Osteocyte (in vitro differentiated cells): Measurements from ENCODE around the gene GANAB. TPM values are rescaled to one million over a fixed set of nuclear protein-coding genes. Genes with fewer than 3 reads are reported as not detected.

ENCODE experiments used
- DNase-seq: peaks from one replicate; pipeline ENCODE4 v3.0.0; 2021; ENCODE audit warnings: mixed read lengths; ENCODE audit not compliant: unreplicated experiment; ENCODE audit errors: extremely low spot score
- H3K27ac Mint-ChIP-seq: one replicate; pipeline ENCODE4 v1.8.0; 2021; ENCODE audit warnings: mild to moderate bottlenecking, mixed read lengths; ENCODE audit not compliant: unreplicated experiment
- H3K27me3 Mint-ChIP-seq: one replicate; pipeline ENCODE4 v1.8.0; 2021; ENCODE audit warnings: mixed read lengths; ENCODE audit not compliant: unreplicated experiment
- H3K36me3 Mint-ChIP-seq: one replicate; pipeline ENCODE4 v1.8.0; 2021; ENCODE audit warnings: mixed read lengths; ENCODE audit not compliant: unreplicated experiment
- H3K4me1 Mint-ChIP-seq: one replicate; pipeline ENCODE4 v1.8.0; 2021; ENCODE audit warnings: mixed read lengths; ENCODE audit not compliant: unreplicated experiment
- H3K4me3 Mint-ChIP-seq: one replicate; pipeline ENCODE4 v1.8.0; 2021; ENCODE audit warnings: mild to moderate bottlenecking, moderate library complexity, mixed read lengths; ENCODE audit not compliant: unreplicated experiment
- H3K9me3 Mint-ChIP-seq: one replicate; pipeline ENCODE4 v1.8.0; 2021; ENCODE audit warnings: mixed read lengths; ENCODE audit not compliant: unreplicated experiment
- CTCF ChIP-seq: fragments of 200-600 bp; sonication (generic); IDR thresholded peaks from 2 replicates; pipeline ENCODE4 v1.5.0; 2021; ENCODE audit warnings: antibody characterized with exemption, mild to moderate bottlenecking, moderate library complexity
- total RNA-seq: library from RNA; stranded (reverse); gene quantifications from 2 replicates; pipeline ENCODE4 v1.2.1, GENCODE V29; 2021

GANAB gene
- total RNA-seq, 1 donor from 2014 or later, result 366 TPM

- TF ChIP-seq CTCF, result no peak
- peak overlapping the region; percentile 96 for H3K27ac Mint-ChIP-seq
- no peaks in the 10 kb centered on the region for H3K27me3 Mint-ChIP-seq
- H3K4me1 Mint-ChIP-seq, result peaks cover 39% of the 10 kb centered on the region
- peak overlapping the region; percentile 91 for H3K4me3 Mint-ChIP-seq
- no peak for DNase-seq
- no peaks in the 10 kb centered on the region for H3K9me3 Mint-ChIP-seq
- peaks cover 10% of the 10 kb centered on the region for H3K36me3 Mint-ChIP-seq
Observed at GRCh38 chr11:62666259-62666926, 20.0 kb upstream of the GANAB start.

GRCh38 chr11:62665599-62666258 is 19.3 kb upstream of the GANAB start:
- Mint-ChIP-seq H3K27ac (peak overlapping the region; percentile 96), H3K36me3 (peaks cover 10% of the 10 kb centered on the region), H3K4me3 (peak overlapping the region; percentile 91), H3K27me3 (no peaks in the 10 kb centered on the region), H3K9me3 (no peaks in the 10 kb centered on the region), H3K4me1 (peaks cover 34% of the 10 kb centered on the region)
- TF ChIP-seq CTCF, result no peak
- no peak for DNase-seq

GRCh38 chr11:62665075-62665598 is 18.7 kb upstream of the GANAB start, which contains the start of the genes C11orf98 and CSKMT:
Gene C11orf98 (minus strand): TSS chr11:62665210. CDS start chr11:62665169, 41 bp downstream.
Gene CSKMT (plus strand): TSS chr11:62665312. CDS start chr11:62665880, 568 bp downstream.
- H3K36me3 Mint-ChIP-seq, result peaks cover 10% of the 10 kb centered on the region
- no peak for TF ChIP-seq CTCF
- H3K4me1 Mint-ChIP-seq, result peaks cover 29% of the 10 kb centered on the region
- peak within 1 kb of the TSS; percentile 91 for H3K4me3 Mint-ChIP-seq
- no peaks in the 10 kb centered on the region for H3K27me3 Mint-ChIP-seq
- peak within 1 kb of the TSS; percentile 96 for H3K27ac Mint-ChIP-seq
- no peaks in the 10 kb centered on the region for H3K9me3 Mint-ChIP-seq
- DNase-seq, result peak; percentile 98

GRCh38 chr11:62664405-62665074 is 18.1 kb upstream of the GANAB start:
- H3K27ac Mint-ChIP-seq, result peak overlapping the region; percentile 96
- peaks cover 10% of the 10 kb centered on the region for H3K36me3 Mint-ChIP-seq
- DNase-seq, result no peak

More at GRCh38 chr11:62664405-62665074, 18.1 kb upstream of the GANAB start:
- Mint-ChIP-seq H3K4me3 (peak overlapping the region; percentile 91), H3K27me3 (no peaks in the 10 kb centered on the region), H3K4me1 (peaks cover 25% of the 10 kb centered on the region), H3K9me3 (no peaks in the 10 kb centered on the region)
- TF ChIP-seq CTCF, result no peak
